Gastroesophageal sphincter (tissue), 3 donors: Measurements from ENCODE around the gene TGFBR3.

Experiments used
- CTCF ChIP-seq, 4 experiments: fragments of 200-600 bp in 2 of 4; fragments of 450-650 bp in 2 of 4; sonication (generic) in 1 of 4; IDR thresholded peaks; one replicate each; pipeline ENCODE4 v1.5.1; 2017 to 2019; ENCODE audit warnings: antibody characterized with exemption in 4 of 4, mild to moderate bottlenecking in 2 of 4, moderate library complexity in 2 of 4
- POLR2A ChIP-seq, 2 donors: fragments of 450-650 bp; IDR thresholded peaks; one replicate each; pipeline ENCODE4 v1.6.1; 2017; ENCODE audit warnings: antibody characterized with exemption in 2 of 2, mild to moderate bottlenecking in 2 of 2, moderate library complexity in 1 of 2

GRCh38 chr1:91826649-91827048, 59.3 kb downstream of the TGFBR3 start:
- TF ChIP-seq CTCF (IDR thresholded peaks at IDR 0.05) (no peak), POLR2A (IDR thresholded peaks at IDR 0.05) (no peak)
